Caco-2 (cell line): ENCODE measurements around the gene SDHC. TPM values are rescaled to one million over a fixed set of nuclear protein-coding genes. Genes with fewer than 3 reads are reported as not detected.

Source experiments
- BruUV-seq: library from RNA; stranded (reverse); fragments of 400-500 nt; replicated peaks from 2 replicates; lab custom pipeline; 2021; lab: Mats Ljungman, UMichigan
- CTCF ChIA-PET: fragments of 300-600 bp; sonication (Branson Sonifier 250); formaldehyde crosslinking; loops from one replicate; lab custom pipeline; 2022; ENCODE audit warnings: antibody characterized with exemption; lab: Charles Lee
- POLR2A ChIA-PET: fragments of 300-600 bp; sonication (Branson Sonifier 250); formaldehyde crosslinking; loops from one replicate; lab custom pipeline; 2022; ENCODE audit warnings: antibody characterized with exemption; lab: Charles Lee
- DNase-seq, 2 experiments: peaks; one replicate each; pipeline versions ENCODE4 v3.0.0 to v3.0.0-alpha.2; 2020 to 2022
- H3K27me3 ChIP-seq: replicated peaks from 2 replicates; pipeline ENCODE4 v1.6.0; 2011; ENCODE audit warnings: low read length; ENCODE audit not compliant: control insufficient read depth, insufficient read depth
- H3K36me3 ChIP-seq: 2 replicates; pipeline ENCODE4 v1.5.1; 2011; ENCODE audit warnings: low read length; ENCODE audit not compliant: control insufficient read depth, insufficient read depth
- H3K4me1 ChIP-seq: fragments of 250-450 bp; sonication (Bioruptor Pico); 2 replicates; pipeline ENCODE4 v1.5.1; 2020; ENCODE audit warnings: mild to moderate bottlenecking
- H3K4me3 ChIP-seq: 2 replicates; pipeline ENCODE4 v1.5.1; 2011; ENCODE audit warnings: low read depth, mild to moderate bottlenecking, control low read depth, low read length
- H3K9me3 ChIP-seq: fragments of 250-450 bp; sonication (Bioruptor Pico); 2 replicates; pipeline ENCODE4 v1.5.1; 2020; ENCODE audit warnings: mild to moderate bottlenecking, moderate library complexity
- H3K27ac Mint-ChIP-seq: one replicate; pipeline ENCODE4 v1.8.0; 2022; ENCODE audit warnings: mixed read lengths; ENCODE audit not compliant: unreplicated experiment
- H3K27me3 Mint-ChIP-seq: one replicate; pipeline ENCODE4 v1.8.0; 2022; ENCODE audit warnings: mixed read lengths; ENCODE audit not compliant: insufficient read depth, unreplicated experiment
- H3K36me3 Mint-ChIP-seq: one replicate; pipeline ENCODE4 v1.8.0; 2022; ENCODE audit warnings: mild to moderate bottlenecking, mixed read lengths; ENCODE audit not compliant: insufficient read depth, unreplicated experiment
- H3K4me1 Mint-ChIP-seq: one replicate; pipeline ENCODE4 v1.8.0; 2022; ENCODE audit warnings: low read depth, mixed read lengths; ENCODE audit not compliant: unreplicated experiment
- H3K4me3 Mint-ChIP-seq: one replicate; pipeline ENCODE4 v1.8.0; 2022; ENCODE audit warnings: mild to moderate bottlenecking, moderate library complexity, mixed read lengths; ENCODE audit not compliant: unreplicated experiment
- H3K9me3 Mint-ChIP-seq: one replicate; pipeline ENCODE4 v1.8.0; 2022; ENCODE audit warnings: mixed read lengths; ENCODE audit not compliant: unreplicated experiment
- CTCF ChIP-seq, 2 experiments: fragments of 200-600 bp in 1 of 2; IDR thresholded peaks; 1 replicate in 1 of 2; 2 replicates in 1 of 2; pipeline versions ENCODE4 v1.5.1 to v1.8.0; 2011 to 2022; ENCODE audit warnings: antibody characterized with exemption in 1 of 2, control low read depth in 1 of 2, inconsistent platforms in 1 of 2, low read depth in 1 of 2, low read length in 1 of 2, mild to moderate bottlenecking in 1 of 2, moderate library complexity in 1 of 2; ENCODE audit not compliant: insufficient read depth in 1 of 2, severe bottlenecking in 1 of 2, unreplicated experiment in 1 of 2
- intact Hi-C: fragments of 100-400 bp; cut with micrococcal nuclease; formaldehyde crosslinking; loops from one replicate; pipeline ENCODE4 v1.10.0; 2022; ENCODE audit not compliant: unreplicated experiment
- total RNA-seq: library from RNA; stranded (reverse); gene quantifications from 2 replicates; pipeline ENCODE4 v1.2.3, GENCODE V29; 2022

SDHC gene
- total RNA-seq, 1 experiment from 2014 or later = 261 TPM

GRCh38 chr1:161378014-161378413 lies 63.8 kb downstream of the SDHC start:
- intact Hi-C loops = no loop called here
- Histone ChIP-seq H3K4me3 (no peak overlapping the region), H3K36me3 (no peaks in the 10 kb centered on the region), H3K27me3 (no peaks in the 10 kb centered on the region), H3K4me1 (peaks cover 15% of the 10 kb centered on the region; the same call in 1 of the 2 replicates), H3K9me3 (no peaks in the 10 kb centered on the region)
- Mint-ChIP-seq H3K27me3 (no peaks in the 10 kb centered on the region), H3K36me3 (no peaks in the 10 kb centered on the region), H3K9me3 (no peaks in the 10 kb centered on the region), H3K4me1 (no peaks in the 10 kb centered on the region), H3K4me3 (no peak overlapping the region), H3K27ac (no peak overlapping the region)
- ChIA-PET POLR2A (no interaction called here), CTCF (interaction anchor here (0.9 kb wide), 1 partner anchor 153 kb away, joined by 3 read pairs; no protein-coding TSS in a partner anchor)
- no TSS peak for BruUV-seq
- no peak for DNase-seq
- TF ChIP-seq CTCF (IDR thresholded peaks at IDR 0.05; ENCODE audit: insufficient read depth in 1 of 2, low read depth in 1 of 2, low read length in 1 of 2, severe bottlenecking in 1 of 2, unreplicated experiment in 1 of 2) = no peak

- intact Hi-C loops = no loop called here
- BruUV-seq = no TSS peak
- Mint-ChIP-seq H3K4me1 (no peaks in the 10 kb centered on the region), H3K27me3 (no peaks in the 10 kb centered on the region), H3K9me3 (no peaks in the 10 kb centered on the region), H3K4me3 (no peak overlapping the region), H3K27ac (no peak overlapping the region), H3K36me3 (no peaks in the 10 kb centered on the region)
- Histone ChIP-seq H3K27me3 (no peaks in the 10 kb centered on the region), H3K9me3 (no peaks in the 10 kb centered on the region), H3K4me1 (peaks cover 15% of the 10 kb centered on the region; the same call in 1 of the 2 replicates), H3K36me3 (no peaks in the 10 kb centered on the region), H3K4me3 (no peak overlapping the region)
- no peak for TF ChIP-seq CTCF (IDR thresholded peaks at IDR 0.05; ENCODE audit: insufficient read depth in 1 of 2, low read depth in 1 of 2, low read length in 1 of 2, severe bottlenecking in 1 of 2, unreplicated experiment in 1 of 2)
- POLR2A ChIA-PET = no interaction called here
- CTCF ChIA-PET = no interaction called here
- DNase-seq = no peak
These were observed 64.9 kb downstream of the SDHC start for GRCh38 chr1:161379071-161379470.

GRCh38 chr1:161381707-161382106 lies 67.5 kb downstream of the SDHC start:
- ChIA-PET POLR2A (interaction anchor here (1.0 kb wide), 1 partner anchor 156 kb away, joined by 3 read pairs; the partner anchor contains the start of gene TOMM40L), CTCF (interaction anchor here (0.6 to 3.3 kb wide), 10 partner anchors 16 to 224 kb away, joined by 3 to 29 read pairs (median 5); partner anchors contain the start of genes APOA2, NDUFS2, PPOX and TOMM40L)
- H3K27me3 ChIP-seq = no peaks in the 10 kb centered on the region
- Mint-ChIP-seq H3K27me3 (no peaks in the 10 kb centered on the region), H3K36me3 (no peaks in the 10 kb centered on the region), H3K9me3 (no peaks in the 10 kb centered on the region), H3K27ac (no peak overlapping the region), H3K4me3 (no peak overlapping the region), H3K4me1 (no peaks in the 10 kb centered on the region)
- H3K36me3 ChIP-seq = no peaks in the 10 kb centered on the region
- H3K9me3 ChIP-seq = no peaks in the 10 kb centered on the region
- TF ChIP-seq CTCF (IDR thresholded peaks at IDR 0.05; ENCODE audit: insufficient read depth in 1 of 2, low read depth in 1 of 2, low read length in 1 of 2, severe bottlenecking in 1 of 2, unreplicated experiment in 1 of 2) = no peak
- no peak overlapping the region for H3K4me3 ChIP-seq
- no peak for DNase-seq
- peaks cover 12% of the 10 kb centered on the region; the same call in 1 of the 2 replicates for H3K4me1 ChIP-seq
- BruUV-seq = no TSS peak
- intact Hi-C loops = loop anchor here (1.0 kb wide), 2 partner anchors 189 to 201 kb away; no protein-coding TSS in a partner anchor
